Lung (tissue), 16 donors: ENCODE results near the gene KLHL28. TPM values are rescaled to one million over a fixed set of nuclear protein-coding genes. Genes with fewer than 3 reads are reported as not detected.

Source experiments
- ATAC-seq: fragments of 200-7000 bp; cut with Tn5 transposase; one replicate; pipeline ENCODE4 v1.9.1; 2020; ENCODE audit warnings: moderate number of reproducible peaks; ENCODE audit not compliant: insufficient read depth, low FRiP score
- DNase-seq, 3 donors: peaks; one replicate each; pipeline ENCODE4 v3.0.0-alpha.2; 2013 to 2017
- H3K27ac ChIP-seq, 2 donors: one replicate each; pipeline ENCODE4 v1.5.1; 2013; ENCODE audit warnings: mild to moderate bottlenecking in 2 of 2, moderate library complexity in 2 of 2, control low read depth in 1 of 2, inconsistent platforms in 1 of 2, low read depth in 1 of 2, low read length in 1 of 2
- H3K27me3 ChIP-seq, 3 donors: one replicate each; pipeline ENCODE4 v1.5.1; 2013; ENCODE audit warnings: low read length in 2 of 3; ENCODE audit not compliant: control insufficient read depth in 3 of 3, insufficient read depth in 3 of 3
- H3K36me3 ChIP-seq, 4 donors: one replicate each; pipeline ENCODE4 v1.5.1; 2013; ENCODE audit warnings: low read length in 4 of 4, mild to moderate bottlenecking in 1 of 4, moderate library complexity in 1 of 4; ENCODE audit not compliant: control insufficient read depth in 4 of 4, insufficient read depth in 4 of 4
- H3K4me1 ChIP-seq, 5 donors: one replicate each; pipeline ENCODE4 v1.5.1; 2013; ENCODE audit warnings: low read length in 5 of 5, mild to moderate bottlenecking in 2 of 5, moderate library complexity in 1 of 5; ENCODE audit not compliant: control insufficient read depth in 5 of 5, insufficient read depth in 5 of 5
- H3K4me3 ChIP-seq: one replicate; pipeline ENCODE4 v1.5.1; 2013; ENCODE audit warnings: mild to moderate bottlenecking, control low read depth, moderate library complexity
- H3K9ac ChIP-seq, 2 donors: one replicate each; pipeline ENCODE4 v1.5.1; 2013; ENCODE audit warnings: low read length in 2 of 2, control low read depth in 1 of 2; ENCODE audit not compliant: insufficient read depth in 1 of 2
- H3K9me3 ChIP-seq, 4 donors: one replicate each; pipeline ENCODE4 v1.5.1; 2013; ENCODE audit warnings: low read length in 3 of 4, mild to moderate bottlenecking in 1 of 4, moderate library complexity in 1 of 4; ENCODE audit not compliant: control insufficient read depth in 4 of 4, insufficient read depth in 3 of 4
- CTCF ChIP-seq: IDR thresholded peaks from 2 replicates; pipeline ENCODE4 v1.5.1; 2012; ENCODE audit warnings: mild to moderate bottlenecking; ENCODE audit errors: control extremely low read depth, extremely low read depth
- WGBS, 2 donors: extraction: QIAGEN DNeasy Blood & Tissue Kit; methylation state at CpG; one replicate each; pipeline ENCODE4 v1.1.7; 2013; 5-methylcytosine and 5-hydroxymethylcytosine counted together
- long read RNA-seq, 5 donors: transcript quantifications; one replicate each; lab custom pipeline, GENCODE V29; 2026
- polyA plus RNA-seq, 2 donors: library from polyadenylated mRNA; stranded (reverse); fragments of 200-250 nt; gene quantifications; one replicate each; pipeline ENCODE4 v1.2.1, GENCODE V29; 2013
- total RNA-seq, 2 donors: library from RNA; depleted of rRNA in 1 of 2; stranded (reverse); fragments of >200 nt in 1 of 2; gene quantifications; one replicate each; pipeline ENCODE4 v1.2.1, GENCODE V29; 2014 to 2021
- donor health status: control.
- donor health status: control.
- donor health status: Bipolar disorder and iron deficiency.
- donor health status: healthy.
- donor health status: DM: yes; HTN: yes; CAD: no.

The KLHL28 gene
- total RNA-seq (10 to 100 TPM; 14.6 to 29.0 TPM), polyA plus RNA-seq (1 to 10 TPM; 2.6 to 4.4 TPM)
- long read RNA-seq, donor 1, full-length matches to known transcripts: 4 of 50 reads
- long read RNA-seq, donor 1, partial matches to known transcripts: 46 of 50 reads
- long read RNA-seq, donor 1, other reads (novel, unspliced or antisense): 0 of 50 reads
- long read RNA-seq, donor 2, full-length matches to known transcripts: 1 of 10 reads
- long read RNA-seq, donor 2, partial matches to known transcripts: 9 of 10 reads
- long read RNA-seq, donor 2, other reads (novel, unspliced or antisense): 0 of 10 reads
- long read RNA-seq, donor 3, full-length matches to known transcripts: 1 of 10 reads
- long read RNA-seq, donor 3, partial matches to known transcripts: 9 of 10 reads
- long read RNA-seq, donor 3, other reads (novel, unspliced or antisense): 0 of 10 reads
- long read RNA-seq, donor 4: 0 reads
- long read RNA-seq, donor 5, full-length matches to known transcripts: 3 of 3 reads
- long read RNA-seq, donor 5, partial matches to known transcripts: 0 of 3 reads
- long read RNA-seq, donor 5, other reads (novel, unspliced or antisense): 0 of 3 reads

GRCh38 chr14:44961554-44962333 lies at the start of gene KLHL28, which contains the start of gene TOGARAM1:
Gene KLHL28 (minus strand): TSS chr14:44961947. CDS start chr14:44945928, 16,019 bp downstream.
Gene TOGARAM1 (plus strand): TSS chr14:44962190. CDS start chr14:44962422, 232 bp downstream.
- H3K9ac ChIP-seq: peak within 1 kb of the TSS; percentile 80 to 90
- TF ChIP-seq CTCF: no peak
- DNase-seq: peak; percentile 99 to 100 (median 100)
- H3K9me3 ChIP-seq: no peaks in the 10 kb centered on the region
- peaks cover 5 to 30% (median 7%) of the 10 kb centered on the region in 5 donors for H3K4me1 ChIP-seq
- peak; percentile 95 for ATAC-seq
- peak within 1 kb of the TSS; percentile 87 to 98 for H3K27ac ChIP-seq
- peaks cover 0 to 9% (median 0%) of the 10 kb centered on the region in 4 donors for H3K36me3 ChIP-seq
- 0% methylated on average over 35 to 37 of the region's 37 CpGs for WGBS, 2 donors
- peak within 1 kb of the TSS; percentile 91 for H3K4me3 ChIP-seq
- H3K27me3 ChIP-seq: no peaks in the 10 kb centered on the region

- Histone ChIP-seq H3K4me1 (no peaks in the 10 kb centered on the region), H3K9me3 (no peaks in the 10 kb centered on the region), H3K27me3 (no peaks in the 10 kb centered on the region), H3K9ac (no peak overlapping the region), H3K4me3 (no peak overlapping the region), H3K27ac (no peak overlapping the region), H3K36me3 (peaks cover 3 to 11% (median 7%) of the 10 kb centered on the region in 4 donors)
- WGBS, 2 donors: 95 to 96% methylated on average over 2 of the region's 2 CpGs
- TF ChIP-seq CTCF: no peak
- no peak for ATAC-seq
- DNase-seq: no peak
These were observed 42.2 kb upstream of the KLHL28 start for GRCh38 chr14:45003924-45004323.

- DNase-seq (no peak), ATAC-seq (no peak)
- H3K9ac ChIP-seq: no peak overlapping the region
- H3K27ac ChIP-seq: no peak overlapping the region
- H3K4me3 ChIP-seq: no peak overlapping the region
- peaks cover 0 to 2% (median 0%) of the 10 kb centered on the region in 5 donors for H3K4me1 ChIP-seq
- no peaks in the 10 kb centered on the region for H3K9me3 ChIP-seq
- WGBS, 2 donors: 80 to 88% methylated on average over 4 of the region's 4 CpGs
- no peaks in the 10 kb centered on the region for H3K27me3 ChIP-seq
- peaks cover 4 to 10% (median 6%) of the 10 kb centered on the region in 4 donors for H3K36me3 ChIP-seq
- no peak for TF ChIP-seq CTCF
These were observed 34.1 kb upstream of the KLHL28 start for GRCh38 chr14:44995770-44996294.
